ENCODE measurements around the gene CLEC9A.

CLEC9A gene

DNA sequence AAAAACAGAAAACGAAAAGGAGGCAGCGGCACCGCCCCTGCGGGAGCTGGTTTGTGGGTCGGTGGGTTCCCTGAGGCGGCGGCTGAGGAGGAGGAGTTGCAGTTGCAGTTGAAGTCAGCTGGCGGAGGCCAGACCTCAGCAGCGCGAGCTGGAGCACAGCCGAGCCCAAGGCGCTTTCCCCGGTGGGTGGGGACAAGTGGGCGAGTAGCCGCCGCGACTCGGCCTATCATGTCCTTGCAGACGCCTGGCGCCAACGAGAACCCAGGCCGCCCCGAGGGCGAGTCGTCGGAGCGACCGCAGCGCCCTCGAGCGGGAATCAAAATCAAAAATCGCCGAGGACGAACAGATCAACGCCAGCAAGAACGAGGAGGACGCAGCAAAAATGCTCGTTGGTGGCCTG is 81.0 kb downstream of the CLEC9A start:
- DNase-seq (ENCODE audit: low spot score): no peak

DNA sequence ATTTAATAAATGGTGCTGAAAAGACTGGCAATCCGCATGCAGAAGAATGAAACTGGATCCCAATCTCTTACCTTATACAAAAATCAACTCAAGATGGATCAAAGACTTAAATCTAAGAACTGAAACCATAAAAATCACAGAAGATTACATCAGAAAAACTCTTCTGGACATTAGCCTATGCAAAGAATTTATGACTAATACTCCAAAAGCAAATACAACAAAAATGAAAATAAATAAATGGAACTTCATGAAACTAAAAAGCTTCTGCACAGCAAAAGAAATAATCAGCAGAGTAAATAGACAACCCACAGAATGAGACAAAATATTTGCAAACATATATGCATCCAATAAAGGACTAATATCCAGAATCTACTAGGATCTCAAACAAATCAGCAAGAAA is 82.6 kb downstream of the CLEC9A start:
- no peak for DNase-seq (ENCODE audit: low spot score)

DNA sequence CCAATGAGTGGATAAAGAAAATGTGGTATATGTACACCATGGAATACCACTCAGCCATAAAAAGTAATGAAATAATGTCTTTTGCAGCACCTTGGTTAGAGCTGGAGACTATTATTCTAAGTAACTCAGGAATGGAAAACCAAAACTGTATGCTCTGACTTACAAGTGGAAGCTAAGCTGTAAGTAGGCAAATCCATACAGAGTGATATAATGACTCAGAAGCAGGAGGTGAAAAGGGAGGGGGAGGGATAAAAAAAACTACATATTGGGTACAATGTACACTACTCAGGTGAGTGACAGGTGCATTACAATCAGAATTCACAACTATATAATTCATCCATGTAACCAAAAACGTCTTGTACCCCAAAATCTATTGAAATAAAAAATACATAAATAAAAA is 83.4 kb downstream of the CLEC9A start:
- DNase-seq (ENCODE audit: low spot score): no peak

DNA sequence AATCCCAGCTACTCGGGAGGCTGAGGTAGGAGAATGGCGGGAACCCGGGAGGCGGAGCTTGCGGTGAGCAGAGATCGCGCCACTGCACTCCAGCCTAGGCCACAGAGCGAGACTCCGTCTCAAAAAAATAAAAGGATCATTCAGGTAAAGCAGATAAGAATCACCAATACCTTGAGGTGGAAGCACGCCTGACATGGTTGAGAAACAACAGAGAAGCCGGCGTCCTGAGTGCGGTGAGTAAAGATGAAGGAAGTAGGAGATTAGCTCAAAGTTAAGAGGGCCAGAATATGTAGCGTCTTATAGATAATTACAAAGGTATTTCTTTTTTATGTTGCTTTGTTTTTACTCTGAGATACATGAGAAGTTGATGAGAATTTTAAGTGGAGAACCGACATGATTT is 84.8 kb downstream of the CLEC9A start:
- DNase-seq (ENCODE audit: low spot score): no peak

Data from CD4-positive, alpha-beta T cell treated with Interleukin-2 at 100 ng/mL for 4 hours (primary cell).